ENCODE data around the gene WLS. TPM values are rescaled to one million over a fixed set of nuclear protein-coding genes. Genes with fewer than 3 reads are reported as not detected.

WLS gene
- polyA plus RNA-seq, 1 donor from 2014 or later: 8.8 TPM

DNA sequence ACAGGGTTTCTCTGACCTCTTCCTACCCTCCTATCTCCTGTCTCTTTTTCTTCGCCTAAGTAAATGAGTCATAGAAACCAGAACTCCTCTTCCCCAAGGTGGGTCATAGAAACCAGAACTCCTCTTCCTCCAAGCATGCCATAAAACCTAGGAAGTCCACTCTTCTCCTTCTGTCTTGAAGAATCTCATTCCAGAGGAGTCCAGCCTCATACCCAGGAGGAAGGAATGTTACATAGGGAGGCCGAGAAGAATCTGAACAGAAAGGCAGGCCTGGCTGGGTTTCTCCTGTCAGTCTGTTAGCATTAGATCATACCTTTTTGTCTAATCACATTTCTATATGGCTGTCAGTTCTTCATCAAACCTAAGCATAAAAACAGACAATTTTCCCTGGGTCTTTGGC is 47.5 kb upstream of the WLS start:
- no peaks in the 10 kb centered on the region for H3F3A ChIP-seq (ENCODE audit: insufficient read depth, low read length, poor library complexity, severe bottlenecking)
- H4K20me1 ChIP-seq (ENCODE audit: insufficient read depth): no peaks in the 10 kb centered on the region
- H3K27me3 ChIP-seq (ENCODE audit: insufficient read depth, low read depth, low read length): peaks cover 4% of the 10 kb centered on the region
- H3K9me3 ChIP-seq (ENCODE audit: low read length): no peaks in the 10 kb centered on the region
- H3K9me2 ChIP-seq (ENCODE audit: insufficient read depth, low read length): no peaks in the 10 kb centered on the region
- TF ChIP-seq TAF1 (IDR thresholded peaks at IDR 0.05; ENCODE audit: low read depth): no peak
- TF ChIP-seq MXI1 (conservative IDR thresholded peaks at IDR 0.05; ENCODE audit: poor library complexity, severe bottlenecking): no peak
- TF ChIP-seq, protein P1, sequence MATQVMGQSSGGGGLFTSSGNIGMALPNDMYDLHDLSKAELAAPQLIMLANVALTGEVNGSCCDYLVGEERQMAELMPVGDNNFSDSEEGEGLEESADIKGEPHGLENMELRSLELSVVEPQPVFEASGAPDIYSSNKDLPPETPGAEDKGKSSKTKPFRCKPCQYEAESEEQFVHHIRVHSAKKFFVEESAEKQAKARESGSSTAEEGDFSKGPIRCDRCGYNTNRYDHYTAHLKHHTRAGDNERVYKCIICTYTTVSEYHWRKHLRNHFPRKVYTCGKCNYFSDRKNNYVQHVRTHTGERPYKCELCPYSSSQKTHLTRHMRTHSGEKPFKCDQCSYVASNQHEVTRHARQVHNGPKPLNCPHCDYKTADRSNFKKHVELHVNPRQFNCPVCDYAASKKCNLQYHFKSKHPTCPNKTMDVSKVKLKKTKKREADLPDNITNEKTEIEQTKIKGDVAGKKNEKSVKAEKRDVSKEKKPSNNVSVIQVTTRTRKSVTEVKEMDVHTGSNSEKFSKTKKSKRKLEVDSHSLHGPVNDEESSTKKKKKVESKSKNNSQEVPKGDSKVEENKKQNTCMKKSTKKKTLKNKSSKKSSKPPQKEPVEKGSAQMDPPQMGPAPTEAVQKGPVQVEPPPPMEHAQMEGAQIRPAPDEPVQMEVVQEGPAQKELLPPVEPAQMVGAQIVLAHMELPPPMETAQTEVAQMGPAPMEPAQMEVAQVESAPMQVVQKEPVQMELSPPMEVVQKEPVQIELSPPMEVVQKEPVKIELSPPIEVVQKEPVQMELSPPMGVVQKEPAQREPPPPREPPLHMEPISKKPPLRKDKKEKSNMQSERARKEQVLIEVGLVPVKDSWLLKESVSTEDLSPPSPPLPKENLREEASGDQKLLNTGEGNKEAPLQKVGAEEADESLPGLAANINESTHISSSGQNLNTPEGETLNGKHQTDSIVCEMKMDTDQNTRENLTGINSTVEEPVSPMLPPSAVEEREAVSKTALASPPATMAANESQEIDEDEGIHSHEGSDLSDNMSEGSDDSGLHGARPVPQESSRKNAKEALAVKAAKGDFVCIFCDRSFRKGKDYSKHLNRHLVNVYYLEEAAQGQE (IDR thresholded peaks at IDR 0.05; ENCODE audit: borderline replicate concordance): no peak
- TF ChIP-seq EP300 (conservative IDR thresholded peaks at IDR 0.05; ENCODE audit: poor library complexity, severe bottlenecking): no peak
- no peak overlapping the region for H3K4me3 ChIP-seq (ENCODE audit: low read length)
- no peaks in the 10 kb centered on the region for H3K36me3 ChIP-seq (ENCODE audit: insufficient read depth, low read length)
- no peaks in the 10 kb centered on the region for H3K79me2 ChIP-seq (replicated peaks; ENCODE audit: insufficient read depth, low read length)
- no peak overlapping the region for H3K27ac ChIP-seq (ENCODE audit: low read length)
- no peak overlapping the region for H3K9ac ChIP-seq (ENCODE audit: low read length)
- no peak overlapping the region for H2AFZ ChIP-seq (ENCODE audit: low read depth, low read length)
- no peak overlapping the region for H3K4me2 ChIP-seq (ENCODE audit: low read length)

DNA sequence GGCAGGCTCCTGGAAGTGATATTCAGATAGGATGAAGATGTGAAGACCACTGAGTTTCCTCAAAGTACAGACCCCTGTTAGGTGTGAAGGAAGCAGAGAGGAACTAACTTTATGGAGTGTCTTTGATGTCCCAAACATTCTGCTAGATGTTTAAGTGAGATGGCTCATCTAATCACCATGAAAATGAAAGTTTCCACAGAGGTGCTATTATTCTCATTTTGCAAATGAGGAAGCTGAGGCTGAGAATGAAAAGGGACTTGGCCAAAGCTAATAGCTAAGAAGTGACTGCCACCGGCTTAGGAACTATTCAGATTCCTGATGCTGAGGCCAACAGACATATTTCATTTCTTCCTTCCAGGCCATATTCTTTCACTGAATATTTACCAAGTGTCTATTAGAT is 45.9 kb upstream of the WLS start:
- Histone ChIP-seq H3K4me3 (ENCODE audit: low read length) (no peak overlapping the region), H3K79me2 (replicated peaks; ENCODE audit: insufficient read depth, low read length) (no peaks in the 10 kb centered on the region), H3K27ac (ENCODE audit: low read length) (no peak overlapping the region), H2AFZ (ENCODE audit: low read depth, low read length) (no peak overlapping the region), H4K20me1 (ENCODE audit: insufficient read depth) (no peaks in the 10 kb centered on the region), H3K27me3 (ENCODE audit: insufficient read depth, low read depth, low read length) (no peaks in the 10 kb centered on the region), H3K36me3 (ENCODE audit: insufficient read depth, low read length) (no peaks in the 10 kb centered on the region), H3K4me2 (ENCODE audit: low read length) (no peak overlapping the region), H3F3A (ENCODE audit: insufficient read depth, low read length, poor library complexity, severe bottlenecking) (no peaks in the 10 kb centered on the region), H3K9ac (ENCODE audit: low read length) (no peak overlapping the region), H3K9me2 (ENCODE audit: insufficient read depth, low read length) (no peaks in the 10 kb centered on the region), H3K9me3 (ENCODE audit: low read length) (no peaks in the 10 kb centered on the region)
- TF ChIP-seq, protein P1 (IDR thresholded peaks at IDR 0.05; ENCODE audit: borderline replicate concordance): no peak
- no peak for TF ChIP-seq MXI1 (conservative IDR thresholded peaks at IDR 0.05; ENCODE audit: poor library complexity, severe bottlenecking)

DNA sequence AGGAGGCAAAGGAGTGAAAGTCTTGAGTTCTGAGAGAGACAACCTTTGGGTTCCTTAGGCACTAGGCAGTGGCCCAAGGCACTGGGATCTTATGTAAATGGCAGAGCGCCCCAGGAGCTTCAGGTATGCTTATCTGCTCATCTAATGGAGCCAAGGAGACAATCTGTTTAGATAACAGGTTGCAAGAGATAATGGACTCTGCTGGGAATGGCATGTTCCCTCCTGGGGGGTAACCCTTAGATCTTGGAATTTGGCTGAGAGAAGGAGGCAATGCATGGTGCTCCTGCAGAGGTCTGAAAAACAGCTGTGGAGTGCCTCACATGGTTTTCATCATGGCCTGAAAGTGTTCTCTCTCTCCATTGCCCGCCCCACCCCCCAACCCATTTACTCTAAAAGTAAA is 44.1 kb upstream of the WLS start:
- Histone ChIP-seq H3K9me3 (ENCODE audit: low read length) (no peaks in the 10 kb centered on the region), H4K20me1 (ENCODE audit: insufficient read depth) (no peaks in the 10 kb centered on the region), H3K9me2 (ENCODE audit: insufficient read depth, low read length) (no peaks in the 10 kb centered on the region), H2AFZ (ENCODE audit: low read depth, low read length) (no peak overlapping the region), H3K36me3 (ENCODE audit: insufficient read depth, low read length) (no peaks in the 10 kb centered on the region), H3K4me2 (ENCODE audit: low read length) (no peak overlapping the region), H3K27me3 (ENCODE audit: insufficient read depth, low read depth, low read length) (no peaks in the 10 kb centered on the region), H3K4me3 (ENCODE audit: low read length) (no peak overlapping the region), H3K27ac (ENCODE audit: low read length) (no peak overlapping the region), H3K79me2 (replicated peaks; ENCODE audit: insufficient read depth, low read length) (no peaks in the 10 kb centered on the region), H3F3A (ENCODE audit: insufficient read depth, low read length, poor library complexity, severe bottlenecking) (no peaks in the 10 kb centered on the region), H3K9ac (ENCODE audit: low read length) (no peak overlapping the region)
- no peak for TF ChIP-seq POLR2AphosphoS5 (IDR thresholded peaks at IDR 0.05)
- TF ChIP-seq, protein P1 (IDR thresholded peaks at IDR 0.05; ENCODE audit: borderline replicate concordance): no peak
- no peak for TF ChIP-seq EZH2 (IDR thresholded peaks at IDR 0.05; ENCODE audit: borderline replicate concordance, insufficient read depth, low read length, poor library complexity, severe bottlenecking)
- TF ChIP-seq RAD21 (conservative IDR thresholded peaks at IDR 0.05): no peak
- TF ChIP-seq, protein P2, sequence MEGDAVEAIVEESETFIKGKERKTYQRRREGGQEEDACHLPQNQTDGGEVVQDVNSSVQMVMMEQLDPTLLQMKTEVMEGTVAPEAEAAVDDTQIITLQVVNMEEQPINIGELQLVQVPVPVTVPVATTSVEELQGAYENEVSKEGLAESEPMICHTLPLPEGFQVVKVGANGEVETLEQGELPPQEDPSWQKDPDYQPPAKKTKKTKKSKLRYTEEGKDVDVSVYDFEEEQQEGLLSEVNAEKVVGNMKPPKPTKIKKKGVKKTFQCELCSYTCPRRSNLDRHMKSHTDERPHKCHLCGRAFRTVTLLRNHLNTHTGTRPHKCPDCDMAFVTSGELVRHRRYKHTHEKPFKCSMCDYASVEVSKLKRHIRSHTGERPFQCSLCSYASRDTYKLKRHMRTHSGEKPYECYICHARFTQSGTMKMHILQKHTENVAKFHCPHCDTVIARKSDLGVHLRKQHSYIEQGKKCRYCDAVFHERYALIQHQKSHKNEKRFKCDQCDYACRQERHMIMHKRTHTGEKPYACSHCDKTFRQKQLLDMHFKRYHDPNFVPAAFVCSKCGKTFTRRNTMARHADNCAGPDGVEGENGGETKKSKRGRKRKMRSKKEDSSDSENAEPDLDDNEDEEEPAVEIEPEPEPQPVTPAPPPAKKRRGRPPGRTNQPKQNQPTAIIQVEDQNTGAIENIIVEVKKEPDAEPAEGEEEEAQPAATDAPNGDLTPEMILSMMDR (IDR thresholded peaks at IDR 0.05; ENCODE audit: poor library complexity, severe bottlenecking): no peak
- TF ChIP-seq MXI1 (conservative IDR thresholded peaks at IDR 0.05; ENCODE audit: poor library complexity, severe bottlenecking): no peak
- no peak for TF ChIP-seq EP300 (conservative IDR thresholded peaks at IDR 0.05; ENCODE audit: poor library complexity, severe bottlenecking)
- no peak for TF ChIP-seq SMC3 (conservative IDR thresholded peaks at IDR 0.05; ENCODE audit: poor library complexity)
- TF ChIP-seq TAF1 (IDR thresholded peaks at IDR 0.05; ENCODE audit: low read depth): no peak

Data from neural cell (in vitro differentiated cells).